SK-N-MC (cell line): ENCODE results near the gene BCOR.

Source experiments
- EZH2 ChIP-seq: fragments of 200-600 bp; sonication (generic); IDR thresholded peaks from one replicate; pipeline ENCODE4 v1.6.1; 2017; ENCODE audit warnings: antibody characterized with exemption
- FOXP2 ChIP-seq: optimal IDR thresholded peaks from 2 replicates; pipeline ENCODE3; 2011; ENCODE audit warnings: mild to moderate bottlenecking, moderate library complexity; ENCODE audit not compliant: insufficient read depth; ENCODE audit errors: extremely low read length, control extremely low read depth
- POLR2AphosphoS5 ChIP-seq: IDR thresholded peaks from 2 replicates; pipeline ENCODE4 v1.6.1; 2012; ENCODE audit warnings: mild to moderate bottlenecking, low read depth, low read length, borderline replicate concordance

GRCh38 chrX:40061871-40062524 is 35.8 kb downstream of the BCOR start:
- no peak for TF ChIP-seq POLR2AphosphoS5
- no peak for TF ChIP-seq EZH2
- no peak for TF ChIP-seq FOXP2
